Testis (tissue), 2 donors: ENCODE results near the gene SEC24D.
"Not testable (repeated sequence)": the region's sequence is repeated elsewhere in the genome, so short reads cannot be mapped to it uniquely, and the experiment has no call there.

Experiments
- CTCF ChIP-seq, 3 experiments: fragments of 450-650 bp in 2 of 3; fragments of 200-600 bp in 1 of 3; sonication (generic) in 1 of 3; IDR thresholded peaks; one replicate each; pipeline ENCODE4 v1.5.1; 2016 to 2019; ENCODE audit warnings: antibody characterized with exemption in 3 of 3, mild to moderate bottlenecking in 2 of 3, moderate library complexity in 1 of 3
- POLR2A ChIP-seq: fragments of 450-650 bp; IDR thresholded peaks from one replicate; pipeline ENCODE4 v1.6.1; 2017; ENCODE audit warnings: antibody characterized with exemption, mild to moderate bottlenecking, moderate library complexity

- not testable (repeated sequence) for TF ChIP-seq CTCF (IDR thresholded peaks at IDR 0.05); POLR2A
Observed at GRCh38 chr4:118791690-118792446, 44.1 kb downstream of the SEC24D start.
